CD1c-positive myeloid dendritic cell (primary cell): ENCODE results near the gene MCM3AP.

Source experiments
- DNase-seq: peaks from one replicate; pipeline ENCODE4 v3.0.0-alpha.2; 2016; ENCODE audit errors: extremely low spot score

The MCM3AP gene

GRCh38 chr21:46285206-46285661, at the start of gene MCM3AP:
TSS of gene MCM3AP (minus strand) at chr21:46285611. CDS start at chr21:46285286, 325 bp downstream.
- no peak for DNase-seq

GRCh38 chr21:46334351-46335140, 49.1 kb upstream of the MCM3AP start:
- no peak for DNase-seq

GRCh38 chr21:46329796-46330195, 44.4 kb upstream of the MCM3AP start:
- DNase-seq, result no peak

- no peak for DNase-seq
Measured at GRCh38 chr21:46328151-46328550, 42.7 kb upstream of the MCM3AP start.

- no peak for DNase-seq
Measured at GRCh38 chr21:46327711-46328110, 42.3 kb upstream of the MCM3AP start.

GRCh38 chr21:46326110-46326703, 40.8 kb upstream of the MCM3AP start:
- DNase-seq, result no peak

- DNase-seq, result peak; percentile 24
Measured at GRCh38 chr21:46325073-46325912, 39.9 kb upstream of the MCM3AP start.

- DNase-seq, result peak; percentile 95
Measured at GRCh38 chr21:46324390-46325072, 39.1 kb upstream of the MCM3AP start.

- peak; percentile 99 for DNase-seq
Measured at GRCh38 chr21:46323710-46324389, 38.4 kb upstream of the MCM3AP start, which contains the start of the genes C21orf58 and PCNT. TSS of gene C21orf58 (minus strand) at chr21:46323870. CDS start at chr21:46322738, 1,132 bp downstream. TSS of gene PCNT (plus strand) at chr21:46324156. CDS start at chr21:46324229, 73 bp downstream.

- peak; percentile 2 for DNase-seq
Measured at GRCh38 chr21:46323227-46323709, 37.9 kb upstream of the MCM3AP start.

GRCh38 chr21:46322351-46323226, 37.2 kb upstream of the MCM3AP start:
- peak; percentile 39 for DNase-seq

- DNase-seq, result no peak
Measured at GRCh38 chr21:46320331-46320801, 35.0 kb upstream of the MCM3AP start.

- DNase-seq, result no peak
Measured at GRCh38 chr21:46319186-46319585, 33.8 kb upstream of the MCM3AP start.

GRCh38 chr21:46318464-46318845, 33.0 kb upstream of the MCM3AP start:
- no peak for DNase-seq

GRCh38 chr21:46317710-46318463, 32.5 kb upstream of the MCM3AP start:
- DNase-seq, result no peak

GRCh38 chr21:46316708-46317324, 31.4 kb upstream of the MCM3AP start:
- no peak for DNase-seq

GRCh38 chr21:46314441-46315020, 29.1 kb upstream of the MCM3AP start:
- no peak for DNase-seq

- DNase-seq, result no peak
Measured at GRCh38 chr21:46312949-46313348, 27.5 kb upstream of the MCM3AP start.
